NCI-H2171 (cell line): ENCODE data around the gene DHX38.

ENCODE experiments used
- DNase-seq: peaks from one replicate; lab custom pipeline; 2025; lab: John Stamatoyannopoulos, UW

The DHX38 gene

DNA sequence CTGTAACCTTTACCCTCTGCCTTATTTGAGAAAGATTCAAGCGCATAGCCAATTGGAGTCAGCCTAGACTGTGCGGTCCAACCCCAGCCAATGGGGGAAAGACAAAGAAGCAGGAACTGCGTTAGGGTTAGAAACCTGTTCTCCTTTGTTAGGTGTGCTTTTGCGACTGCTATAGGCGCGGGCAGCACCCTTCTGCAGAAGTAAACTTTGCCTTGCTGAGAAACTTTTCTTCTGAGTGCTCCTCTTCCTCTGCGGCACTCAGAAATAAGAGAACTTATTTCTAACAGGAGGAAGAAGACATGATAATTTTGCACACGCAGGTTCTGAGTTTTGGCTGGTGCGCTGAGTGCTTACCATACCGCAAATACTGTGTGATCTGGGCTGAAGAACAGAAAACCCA is 9.2 kb upstream of the DHX38 start:
- DNase-seq, result no peak

DNA sequence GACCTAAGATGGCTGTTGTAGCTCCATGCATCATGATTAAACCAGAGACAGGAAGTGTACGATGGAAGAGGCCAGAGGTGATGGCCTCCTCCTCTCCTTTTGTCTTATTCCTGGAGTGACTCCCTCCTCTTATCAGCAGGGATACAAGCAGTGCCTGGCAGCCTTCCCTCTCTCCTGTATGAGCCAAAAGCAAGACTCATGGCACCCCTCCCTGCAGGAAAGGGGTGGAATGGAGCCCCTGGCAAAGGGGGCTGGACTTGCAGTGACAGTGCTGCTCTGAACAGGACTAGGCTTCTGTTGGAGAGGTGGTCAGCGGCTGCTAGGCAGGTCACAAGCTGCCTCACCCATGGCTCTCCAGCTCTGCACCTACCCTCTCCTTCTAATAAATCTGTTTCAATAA is 8.6 kb upstream of the DHX38 start:
- DNase-seq, result no peak

DNA sequence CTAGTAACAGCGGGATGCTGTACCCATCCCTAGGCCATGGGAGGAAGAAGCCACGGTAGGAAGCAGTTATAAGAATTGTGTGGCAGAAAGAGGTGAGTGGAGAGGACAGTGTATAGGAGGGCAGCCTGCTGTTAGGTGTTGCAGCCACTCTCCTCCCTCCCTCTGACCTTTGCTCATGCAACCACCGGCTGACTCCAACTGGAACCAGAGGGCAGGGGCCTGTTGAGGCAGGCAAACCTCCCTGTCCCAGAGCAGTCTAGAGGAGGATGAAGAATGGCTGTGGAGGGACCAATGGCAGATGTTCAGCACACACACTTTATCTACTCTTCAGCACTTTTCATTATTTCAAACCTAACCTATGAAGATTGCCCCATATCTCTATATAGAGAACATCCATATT is 2.4 kb upstream of the DHX38 start:
- DNase-seq, result no peak

- no peak for DNase-seq
Measured at GRCh38 chr16:72092832-72093447, 707 bp upstream of the DHX38 start.

DNA sequence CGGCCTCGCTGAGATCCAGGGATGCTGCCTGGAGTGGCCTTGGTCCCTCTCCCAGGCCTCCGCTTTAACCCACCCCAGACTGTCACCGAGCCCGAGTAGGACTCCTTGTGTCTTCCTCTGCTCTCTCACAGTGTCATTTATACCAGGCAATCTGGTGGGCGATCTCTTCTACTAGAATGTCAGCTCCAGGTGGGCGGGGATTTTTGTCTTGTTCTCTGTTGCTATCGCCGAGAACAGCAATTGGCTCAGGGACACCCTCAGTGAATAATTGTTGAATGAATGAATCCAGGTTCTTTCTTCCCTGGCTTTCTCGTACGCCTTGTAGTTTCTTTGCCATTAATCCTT is 591 bp downstream of the DHX38 start:
- DNase-seq, result no peak

- no peak for DNase-seq
Measured at GRCh38 chr16:72098936-72099335, 5.3 kb downstream of the DHX38 start.

- peak; percentile 4 for DNase-seq
Measured at GRCh38 chr16:72099377-72099818, 5.8 kb downstream of the DHX38 start.

DNA sequence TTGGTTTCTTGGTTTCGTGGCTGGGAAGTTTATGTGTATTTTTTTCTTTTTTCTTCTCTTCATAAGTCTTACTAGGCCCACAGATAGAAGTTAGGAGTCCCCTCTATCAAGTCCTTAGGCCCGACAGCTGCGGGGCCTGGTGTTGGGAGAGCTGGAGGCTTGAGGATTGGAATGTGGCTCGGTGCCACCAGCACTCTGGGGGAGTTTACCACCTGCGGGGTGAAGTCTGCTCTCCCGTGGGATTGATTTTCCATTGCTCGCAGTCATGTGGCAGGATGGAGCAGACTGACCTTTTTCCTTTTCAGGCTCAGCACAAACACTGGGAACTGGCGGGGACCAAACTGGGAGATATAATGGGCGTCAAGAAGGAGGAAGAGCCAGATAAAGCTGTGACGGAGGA is 7.5 kb downstream of the DHX38 start:
- DNase-seq, result no peak

- DNase-seq, result no peak
Measured at GRCh38 chr16:72104905-72105304, 11.3 kb downstream of the DHX38 start.

- DNase-seq, result no peak
Measured at GRCh38 chr16:72105978-72106377, 12.3 kb downstream of the DHX38 start.

- DNase-seq, result no peak
Measured at GRCh38 chr16:72107371-72107770, 13.7 kb downstream of the DHX38 start.

- no peak for DNase-seq
Measured at GRCh38 chr16:72108353-72109102, 14.9 kb downstream of the DHX38 start.

GRCh38 chr16:72109300-72109699 is 15.7 kb downstream of the DHX38 start:
- DNase-seq, result no peak

DNA sequence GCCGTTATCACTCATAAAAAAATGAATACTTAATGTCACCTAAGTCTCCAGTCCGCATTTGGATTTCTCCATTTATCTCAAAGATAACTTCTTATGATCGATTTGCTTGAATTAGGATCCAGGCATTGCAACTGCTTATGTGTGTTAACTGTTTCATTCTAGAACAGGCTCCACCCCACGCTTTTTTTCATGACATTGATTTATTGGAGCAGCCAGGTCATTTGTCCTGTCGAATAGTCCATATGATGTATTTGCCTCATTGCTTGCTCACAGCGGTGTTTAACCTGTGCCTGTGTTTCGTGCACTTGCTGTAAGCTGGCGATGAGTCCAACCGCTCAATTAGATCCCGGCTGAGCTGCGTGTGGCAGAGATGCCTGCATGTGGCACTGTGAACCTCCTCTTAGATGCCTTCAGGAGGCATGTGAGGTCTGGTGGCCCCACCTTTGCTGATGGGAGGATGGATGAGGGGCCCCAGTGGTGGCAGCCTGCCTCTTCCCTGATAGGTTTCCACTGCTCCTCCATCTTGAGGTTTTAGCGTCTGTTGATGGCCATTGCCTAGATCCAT is 16.4 kb downstream of the DHX38 start:
- DNase-seq, result no peak

- DNase-seq, result no peak
Measured at GRCh38 chr16:72110662-72111615, 17.3 kb downstream of the DHX38 start.

DNA sequence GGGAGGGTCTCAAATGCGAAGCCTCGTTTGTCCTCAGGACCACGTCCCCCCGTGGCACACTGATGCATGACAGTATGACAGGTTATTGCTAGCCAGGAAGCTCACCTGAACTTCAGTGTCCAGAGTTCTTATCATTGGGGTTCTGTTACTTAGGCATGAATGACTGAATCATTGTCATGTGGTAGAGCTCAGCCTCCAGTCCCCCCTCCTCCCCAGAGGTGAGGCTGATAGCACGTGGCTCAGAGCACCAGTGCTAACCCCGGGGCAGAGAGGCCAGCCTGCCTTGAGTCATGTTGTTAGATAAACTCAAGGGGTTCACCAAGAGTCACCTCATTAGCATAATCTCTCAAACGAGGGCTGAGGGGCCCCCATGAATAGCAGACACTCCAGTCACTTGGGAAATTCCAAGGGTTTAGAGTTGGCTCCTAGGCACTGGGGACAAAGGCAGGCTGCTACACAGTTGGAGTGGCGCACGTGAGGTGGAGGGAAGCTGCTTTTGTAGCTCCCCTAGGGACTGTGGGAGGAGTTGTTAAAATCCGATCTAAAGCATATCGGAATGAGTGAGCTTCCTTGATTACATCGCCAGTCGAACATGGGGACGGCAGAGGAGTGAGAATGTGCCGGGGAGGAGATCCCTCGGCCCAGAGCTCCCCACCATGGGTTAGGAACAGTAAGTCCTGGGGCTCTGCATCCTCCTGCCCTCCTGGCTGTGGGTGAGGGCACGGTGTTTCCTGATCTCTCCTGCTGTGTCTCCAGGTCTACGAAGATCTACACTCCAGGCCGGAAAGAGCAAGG is 18.2 kb downstream of the DHX38 start:
- no peak for DNase-seq

DNA sequence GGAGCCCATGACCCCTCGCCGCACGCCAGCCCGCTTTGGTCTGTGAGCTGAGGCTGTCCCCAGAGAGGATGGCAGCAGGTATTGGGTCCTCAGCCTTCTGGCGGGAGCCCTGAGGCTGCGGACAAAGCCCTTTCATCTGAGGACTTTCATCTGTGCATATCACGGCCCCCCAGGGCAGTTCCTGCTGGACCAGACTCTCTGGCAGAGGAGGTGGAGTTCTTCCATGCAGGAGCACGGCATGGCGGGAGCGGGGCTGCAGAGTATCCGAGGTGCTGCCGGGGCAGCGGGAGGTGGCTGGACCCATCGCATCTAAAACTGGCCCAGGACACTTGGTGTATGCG is 18.8 kb downstream of the DHX38 start:
- no peak for DNase-seq

GRCh38 chr16:72112906-72113615 is 19.4 kb downstream of the DHX38 start:
- no peak for DNase-seq

- no peak for DNase-seq
Measured at GRCh38 chr16:72113616-72113945, 19.9 kb downstream of the DHX38 start.

DNA sequence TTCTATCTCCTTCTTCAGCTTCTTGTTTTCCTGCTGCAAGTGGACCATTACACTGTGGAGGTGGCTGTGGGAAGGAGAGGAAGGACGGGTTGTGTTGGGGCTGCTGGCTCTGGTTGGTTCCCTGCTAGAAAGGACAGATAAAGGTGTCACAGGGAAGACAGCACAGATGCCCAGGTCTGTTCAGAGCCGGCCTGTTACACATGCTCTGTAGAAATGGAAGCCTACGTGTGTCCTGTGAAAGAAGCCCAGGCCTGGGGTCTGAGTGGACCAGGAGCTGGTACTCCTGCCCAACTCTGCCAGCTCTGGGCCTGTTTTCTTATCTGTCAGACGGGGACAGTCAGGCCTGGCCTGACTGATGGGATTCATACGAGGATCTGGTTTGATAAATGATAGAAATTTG is 26.4 kb downstream of the DHX38 start:
- DNase-seq, result no peak

- no peak for DNase-seq
Measured at GRCh38 chr16:72122308-72122707, 28.7 kb downstream of the DHX38 start.
